H1 (cell line): ENCODE measurements around the gene NPTXR. TPM values are rescaled to one million over a fixed set of nuclear protein-coding genes. Genes with fewer than 3 reads are reported as not detected.

ENCODE experiments used
- CTCF ChIA-PET: fragments of 300-600 bp; sonication (Branson Sonifier 250); formaldehyde crosslinking; loops from one replicate; lab custom pipeline; 2021; ENCODE audit not compliant: partially characterized antibody; lab: Charles Lee
- POLR2A ChIA-PET: fragments of 300-600 bp; sonication (Branson Sonifier 250); formaldehyde crosslinking; loops from one replicate; lab custom pipeline; 2021; ENCODE audit warnings: inconsistent platforms; ENCODE audit not compliant: partially characterized antibody; lab: Charles Lee
- DNase-seq, 2 experiments: peaks; one replicate each; pipeline versions ENCODE4 v3.0.0 to v3.0.0-alpha.2; 2010 to 2022; ENCODE audit warnings: low spot score in 2 of 2, low read depth in 1 of 2, mixed read lengths in 1 of 2
- FAIRE-seq: peaks from 2 replicates; lab custom pipeline; 2011; peaks lifted over from hg19 to GRCh38; lab: Jason Lieb, UNC
- H2AFZ ChIP-seq: 2 replicates; pipeline ENCODE4 v1.8.1; 2012; ENCODE audit warnings: low read length, inconsistent platforms
- H2AK5ac ChIP-seq: 2 replicates; pipeline ENCODE4 v1.6.1; 2013; ENCODE audit warnings: low read depth, low read length
- H2BK120ac ChIP-seq: replicated peaks from 2 replicates; pipeline ENCODE3; 2013; ENCODE audit warnings: low read depth, low read length, inconsistent platforms
- H2BK12ac ChIP-seq: 2 replicates; pipeline ENCODE4 v1.6.1; 2013; ENCODE audit warnings: low read depth, low read length
- H2BK15ac ChIP-seq: 2 replicates; pipeline ENCODE4 v1.6.1; 2013; ENCODE audit warnings: low read length
- H2BK20ac ChIP-seq: 2 replicates; pipeline ENCODE4 v1.6.1; 2013; ENCODE audit warnings: low read length
- H2BK5ac ChIP-seq: 2 replicates; pipeline ENCODE4 v1.6.1; 2013; ENCODE audit warnings: low read depth, low read length
- H3K14ac ChIP-seq: 2 replicates; pipeline ENCODE4 v1.6.1; 2013; ENCODE audit warnings: inconsistent platforms; ENCODE audit not compliant: insufficient read length
- H3K18ac ChIP-seq: 2 replicates; pipeline ENCODE4 v1.6.1; 2013; ENCODE audit warnings: low read length; ENCODE audit errors: extremely low read depth
- H3K23ac ChIP-seq: 2 replicates; pipeline ENCODE4 v1.6.1; 2013; ENCODE audit warnings: inconsistent platforms; ENCODE audit not compliant: insufficient read length
- H3K23me2 ChIP-seq: 2 replicates; pipeline ENCODE4 v1.6.1; 2013; ENCODE audit warnings: low read depth, low read length
- H3K27ac ChIP-seq: 2 replicates; pipeline ENCODE4 v1.6.1; 2011; ENCODE audit warnings: low read depth, low read length, inconsistent platforms
- H3K27me3 ChIP-seq, 4 experiments: replicated peaks in 1 of 4; 1 replicate in 1 of 4; 2 replicates in 3 of 4; pipeline versions ENCODE4 v1.6.1 to v1.8.1; 2011 to 2013; ENCODE audit warnings: low read length in 3 of 4, mild to moderate bottlenecking in 3 of 4, inconsistent platforms in 2 of 4, mixed read lengths in 2 of 4, moderate library complexity in 1 of 4; ENCODE audit not compliant: control insufficient read depth in 3 of 4, insufficient read depth in 3 of 4; ENCODE audit errors: extremely low read depth in 1 of 4
- H3K36me3 ChIP-seq, 4 experiments: 2 replicates each; pipeline versions ENCODE4 v1.6.1 to v1.8.1; 2011 to 2013; ENCODE audit warnings: mild to moderate bottlenecking in 4 of 4, low read length in 3 of 4, moderate library complexity in 2 of 4, control low read depth in 1 of 4, inconsistent platforms in 1 of 4; ENCODE audit not compliant: insufficient read depth in 4 of 4, control insufficient read depth in 2 of 4
- H3K4ac ChIP-seq: replicated peaks from 2 replicates; pipeline ENCODE3; 2013; ENCODE audit warnings: low read length, low read depth, mixed read lengths, inconsistent platforms; ENCODE audit not compliant: insufficient read length
- H3K4me1 ChIP-seq, 4 experiments: replicated peaks in 1 of 4; 1 replicate in 1 of 4; 2 replicates in 3 of 4; pipeline versions ENCODE4 v1.6.1 to v1.8.1; 2011 to 2013; ENCODE audit warnings: low read length in 3 of 4, inconsistent platforms in 2 of 4, mixed read lengths in 1 of 4; ENCODE audit not compliant: insufficient read depth in 4 of 4, control insufficient read depth in 3 of 4
- H3K4me2 ChIP-seq, 2 experiments: 2 replicates each; pipeline versions ENCODE4 v1.6.1 to v1.8.1; 2011 to 2013; ENCODE audit warnings: low read depth in 2 of 2, low read length in 2 of 2, control low read depth in 1 of 2, inconsistent platforms in 1 of 2, mild to moderate bottlenecking in 1 of 2; ENCODE audit not compliant: insufficient read depth in 1 of 2
- H3K4me3 ChIP-seq, 4 experiments: fragments of 200-600, 300-600 bp in 1 of 4; sonication (generic), shearing (Covaris generic), sonication (Bioruptor Twin) in 1 of 4; 2 replicates each; pipeline versions ENCODE4 v1.5.1 to v1.8.1; 2011 to 2016; ENCODE audit warnings: low read length in 4 of 4, low read depth in 3 of 4, control low read depth in 2 of 4, inconsistent platforms in 2 of 4, mild to moderate bottlenecking in 2 of 4, mixed read lengths in 1 of 4, moderate library complexity in 1 of 4; ENCODE audit not compliant: insufficient read depth in 2 of 4; ENCODE audit errors: extremely low read depth in 1 of 4
- H3K56ac ChIP-seq: replicated peaks from 2 replicates; pipeline ENCODE3; 2013; ENCODE audit warnings: low read depth, mild to moderate bottlenecking, mixed read lengths, low read length, inconsistent platforms; ENCODE audit not compliant: insufficient read length
- H3K79me1 ChIP-seq: 2 replicates; pipeline ENCODE4 v1.6.1; 2013; ENCODE audit warnings: low read depth, low read length, control low read depth
- H3K79me2 ChIP-seq, 2 experiments: 2 replicates each; pipeline versions ENCODE4 v1.6.1 to v1.8.1; 2012 to 2013; ENCODE audit warnings: low read length in 2 of 2, mild to moderate bottlenecking in 2 of 2, inconsistent platforms in 1 of 2; ENCODE audit not compliant: insufficient read depth in 2 of 2, control insufficient read depth in 1 of 2
- H3K9ac ChIP-seq, 4 experiments: replicated peaks in 1 of 4; 1 replicate in 1 of 4; 2 replicates in 3 of 4; pipeline versions ENCODE4 v1.6.1 to v1.8.1; 2011 to 2013; ENCODE audit warnings: low read depth in 3 of 4, low read length in 3 of 4, control low read depth in 2 of 4, mild to moderate bottlenecking in 2 of 4, moderate library complexity in 2 of 4, inconsistent platforms in 1 of 4; ENCODE audit errors: extremely low read depth in 1 of 4
- H3K9me3 ChIP-seq, 2 experiments: 2 replicates each; pipeline versions ENCODE4 v1.6.1 to v1.8.1; 2012 to 2013; ENCODE audit warnings: mild to moderate bottlenecking in 2 of 2, moderate library complexity in 2 of 2, control low read depth in 1 of 2, inconsistent platforms in 1 of 2, low read depth in 1 of 2, low read length in 1 of 2, mixed read lengths in 1 of 2; ENCODE audit not compliant: insufficient read depth in 2 of 2
- H4K20me1 ChIP-seq, 2 experiments: replicated peaks in 1 of 2; 2 replicates each; pipeline versions ENCODE3 to v1.8.1; 2011 to 2013; ENCODE audit warnings: inconsistent platforms in 2 of 2, low read length in 2 of 2, mild to moderate bottlenecking in 1 of 2; ENCODE audit not compliant: insufficient read depth in 2 of 2, control insufficient read depth in 1 of 2
- H4K5ac ChIP-seq: 2 replicates; pipeline ENCODE4 v1.6.1; 2013; ENCODE audit warnings: low read length, low read depth, mixed read lengths, inconsistent platforms; ENCODE audit not compliant: insufficient read length
- H4K8ac ChIP-seq: 2 replicates; pipeline ENCODE4 v1.8.0; 2013; ENCODE audit warnings: mild to moderate bottlenecking, moderate library complexity, low read length, inconsistent platforms; ENCODE audit not compliant: insufficient read depth; ENCODE audit errors: extremely low read depth
- H4K91ac ChIP-seq: replicated peaks from 2 replicates; pipeline ENCODE3; 2013; ENCODE audit warnings: low read length, mixed read lengths, inconsistent platforms; ENCODE audit not compliant: insufficient read length
- BRCA1 ChIP-seq: IDR thresholded peaks from 2 replicates; pipeline ENCODE4 v1.6.1; 2012; ENCODE audit warnings: low read depth, low read length, improper control_type of control experiment
- CBX5 ChIP-seq: fragments of 300-800, 300-1000 bp; sonication (generic); IDR thresholded peaks from 2 replicates; pipeline ENCODE4 v1.7.1; 2016; ENCODE audit warnings: antibody characterized with exemption, low read length, low read depth
- CHD1 ChIP-seq: IDR thresholded peaks from 2 replicates; pipeline ENCODE4 v1.6.1; 2012; ENCODE audit warnings: low read depth, low read length, improper control_type of control experiment
- CHD2 ChIP-seq: IDR thresholded peaks from 2 replicates; pipeline ENCODE4 v1.6.1; 2012; ENCODE audit warnings: low read length, improper control_type of control experiment
- EGR1 ChIP-seq: IDR thresholded peaks from 2 replicates; pipeline ENCODE4 v1.6.1; 2011; ENCODE audit warnings: low read depth, low read length, borderline replicate concordance
- EZH2 ChIP-seq: fragments of 200-600 bp; sonication (generic); IDR thresholded peaks from 2 replicates; pipeline ENCODE4 v1.7.1; 2012; ENCODE audit warnings: low read depth, mild to moderate bottlenecking, moderate library complexity, low read length, inconsistent platforms; ENCODE audit not compliant: severe bottlenecking
- FOSL1 ChIP-seq: IDR thresholded peaks from 2 replicates; pipeline ENCODE4 v1.6.1; 2011; ENCODE audit warnings: mild to moderate bottlenecking, low read depth, low read length, moderate library complexity; ENCODE audit not compliant: insufficient read depth
- GABPA ChIP-seq: IDR thresholded peaks from 2 replicates; pipeline ENCODE4 v1.6.1; 2011; ENCODE audit warnings: mild to moderate bottlenecking, low read length, moderate library complexity, borderline replicate concordance; ENCODE audit not compliant: insufficient read depth
- RNF2 ChIP-seq: fragments of 200-900, 300-1000 bp; sonication (generic); IDR thresholded peaks from 2 replicates; pipeline ENCODE4 v1.7.1; 2016; ENCODE audit warnings: borderline replicate concordance, low read depth, mild to moderate bottlenecking, antibody characterized with exemption, low read length; ENCODE audit not compliant: poor library complexity, severe bottlenecking; ENCODE audit errors: missing control alignments
- SIRT6 ChIP-seq: IDR thresholded peaks from one replicate; pipeline ENCODE4 v1.7.1; 2012; ENCODE audit warnings: low read length, inconsistent platforms
- SIX5 ChIP-seq: IDR thresholded peaks from 2 replicates; pipeline ENCODE4 v1.6.1; 2011; ENCODE audit warnings: mild to moderate bottlenecking, low read depth, low read length
- SP1 ChIP-seq: IDR thresholded peaks from 2 replicates; pipeline ENCODE4 v1.6.1; 2011; ENCODE audit warnings: low read depth, low read length
- TBP ChIP-seq: IDR thresholded peaks from 2 replicates; pipeline ENCODE4 v1.6.1; 2011; ENCODE audit warnings: low read depth, low read length, improper control_type of control experiment
- USF2 ChIP-seq: IDR thresholded peaks from 2 replicates; pipeline ENCODE4 v1.6.1; 2011; ENCODE audit warnings: low read length, improper control_type of control experiment
- WGBS, 2 experiments: shearing (Covaris generic) in 1 of 2; methylation state at CpG; one replicate each; pipeline versions ENCODE4 v1.1.6 to v1.1.7; 2013 to 2015; ENCODE audit warnings: low lambda C conversion rate in 2 of 2, mixed read lengths in 2 of 2, inconsistent platforms in 1 of 2, low coverage in 1 of 2, missing lambda C conversion rate in 1 of 2; ENCODE audit not compliant: insufficient replicate concordance in 2 of 2, insufficient coverage in 1 of 2, insufficient read length in 1 of 2; ENCODE audit errors: extremely low coverage in 1 of 2, missing lambda C conversion rate in 1 of 2; 5-methylcytosine and 5-hydroxymethylcytosine counted together
- polyA plus RNA-seq, 7 experiments: library from polyadenylated mRNA; depleted of rRNA in 3 of 7; stranded (reverse) in 5 of 7; unstranded in 2 of 7; fragments of >200 nt in 5 of 7; fragments of 200-250 nt in 2 of 7; gene quantifications; 1 replicate in 5 of 7; 2 replicates in 1 of 7; 4 replicates in 1 of 7; pipeline versions ENCODE4 v1.2.1 to v1.2.3, GENCODE V29; 2011 to 2013; ENCODE audit warnings: missing spikeins in 2 of 7, mixed read lengths in 2 of 7
- total RNA-seq: library from RNA; stranded (reverse); fragmentation: NEBNext Ultra II Directional; extraction: Animal tissue kit (Norgen Biotek cat#: 25700); gene quantifications from 2 replicates; pipeline ENCODE4 v1.2.1, GENCODE V29; 2021

The NPTXR gene
- total and polyA plus RNA-seq, 2 of the 8 experiments (the other 6 are each of a cell fraction or from before 2014, with no cell fraction given) = 3.7 to 6.4 TPM

- Histone ChIP-seq H3K36me3 (no peaks in the 10 kb centered on the region), H3K56ac (no peak overlapping the region), H2BK12ac (no peak overlapping the region), H3K4me3 (no peak overlapping the region), H4K5ac (no peak overlapping the region), H3K27me3 (no peaks in the 10 kb centered on the region), H2BK20ac (0 out of 2 replicates have a peak overlapping the region, but pooled peaks have one; percentile 55), H3K27ac (no peak overlapping the region), H4K8ac (no peak overlapping the region), H3K9ac (no peak overlapping the region), H2AK5ac (no peak overlapping the region), H3K23ac (no peak overlapping the region), H3K4ac (peak overlapping the region; percentile 23), H3K4me2 (no peak overlapping the region), H2BK5ac (no peak overlapping the region), H3K4me1 (peaks cover 0 to 6% (median 2%) of the 10 kb centered on the region in 4 experiments; a peak in 2 of 7 replicates), H3K14ac (no peak overlapping the region), H3K9me3 (no peaks in the 10 kb centered on the region), H4K20me1 (no peaks in the 10 kb centered on the region), H3K18ac (no peak overlapping the region), H3K79me2 (no peaks in the 10 kb centered on the region), H4K91ac (no peak overlapping the region), H3K23me2 (no peaks in the 10 kb centered on the region), H3K79me1 (peaks cover 3% of the 10 kb centered on the region; the same call in 1 of the 2 replicates), H2BK120ac (no peak overlapping the region), H2AFZ (no peak overlapping the region), H2BK15ac (no peak overlapping the region)
- no peak for FAIRE-seq
- ChIA-PET CTCF (interaction anchor here (0.7 to 6.8 kb wide), 9 partner anchors 10 to 75 kb away, joined by 3 to 53 read pairs (median 3); no protein-coding TSS in a partner anchor), POLR2A (no interaction called here)
- 87% methylated on average over 16 of the region's 16 CpGs; no CpG with 5 or more reads in 1 of the 2 experiments for WGBS, 2 experiments
- DNase-seq = no peak
- TF ChIP-seq FOSL1 = no peak
- TF ChIP-seq CHD1 = no peak
- no peak for TF ChIP-seq CHD2
- TF ChIP-seq EZH2 = no peak
- no peak for TF ChIP-seq SIX5
- no peak for TF ChIP-seq TBP
- no peak for TF ChIP-seq CBX5
- no peak for TF ChIP-seq RNF2
- no peak for TF ChIP-seq EGR1
- no peak for TF ChIP-seq BRCA1
- no peak for TF ChIP-seq SP1
- TF ChIP-seq GABPA = no peak
- TF ChIP-seq SIRT6 = no peak
- TF ChIP-seq USF2 = no peak
Observed at GRCh38 chr22:38826386-38826785, 17.4 kb downstream of the NPTXR start.
